Glutamatergic neuron (in vitro differentiated cells): ENCODE measurements around the gene DPP4. TPM values are rescaled to one million over a fixed set of nuclear protein-coding genes. Genes with fewer than 3 reads are reported as not detected.

Source experiments
- DNase-seq: peaks from one replicate; pipeline ENCODE4 v3.0.0; 2022
- H3K27ac Mint-ChIP-seq: one replicate; pipeline ENCODE4 v1.8.0; 2020; ENCODE audit warnings: mild to moderate bottlenecking, mixed read lengths, inconsistent platforms; ENCODE audit not compliant: unreplicated experiment
- H3K27me3 Mint-ChIP-seq: one replicate; pipeline ENCODE4 v1.8.0; 2020; ENCODE audit warnings: mild to moderate bottlenecking, moderate library complexity, mixed read lengths, inconsistent platforms; ENCODE audit not compliant: unreplicated experiment
- H3K36me3 Mint-ChIP-seq: one replicate; pipeline ENCODE4 v1.8.0; 2020; ENCODE audit warnings: mild to moderate bottlenecking, mixed read lengths, inconsistent platforms; ENCODE audit not compliant: unreplicated experiment
- H3K4me1 Mint-ChIP-seq: one replicate; pipeline ENCODE4 v1.8.0; 2020; ENCODE audit warnings: mild to moderate bottlenecking, low read depth, mixed read lengths, inconsistent platforms; ENCODE audit not compliant: unreplicated experiment
- H3K4me3 Mint-ChIP-seq: one replicate; pipeline ENCODE4 v1.8.0; 2020; ENCODE audit warnings: mild to moderate bottlenecking, mixed read lengths, inconsistent platforms; ENCODE audit not compliant: unreplicated experiment
- H3K9me3 Mint-ChIP-seq: one replicate; pipeline ENCODE4 v1.8.0; 2020; ENCODE audit warnings: mild to moderate bottlenecking, moderate library complexity, mixed read lengths, inconsistent platforms; ENCODE audit not compliant: unreplicated experiment
- total RNA-seq: library from RNA; stranded (reverse); fragmentation: NEBNext Ultra II Directional; extraction: Animal tissue kit (Norgen Biotek cat#: 25700); gene quantifications from one replicate; pipeline ENCODE4 v1.2.1, GENCODE V29; 2021; ENCODE audit not compliant: unreplicated experiment
- TF ChIP-seq, protein P1 (sequence below): fragments of 200-600 bp; sonication (generic); IDR thresholded peaks from one replicate; pipeline ENCODE4 v1.5.0; 2021; ENCODE audit not compliant: partially characterized antibody, unreplicated experiment

Gene DPP4
- total RNA-seq, 1 donor from 2014 or later = 0.20 TPM

DNA sequence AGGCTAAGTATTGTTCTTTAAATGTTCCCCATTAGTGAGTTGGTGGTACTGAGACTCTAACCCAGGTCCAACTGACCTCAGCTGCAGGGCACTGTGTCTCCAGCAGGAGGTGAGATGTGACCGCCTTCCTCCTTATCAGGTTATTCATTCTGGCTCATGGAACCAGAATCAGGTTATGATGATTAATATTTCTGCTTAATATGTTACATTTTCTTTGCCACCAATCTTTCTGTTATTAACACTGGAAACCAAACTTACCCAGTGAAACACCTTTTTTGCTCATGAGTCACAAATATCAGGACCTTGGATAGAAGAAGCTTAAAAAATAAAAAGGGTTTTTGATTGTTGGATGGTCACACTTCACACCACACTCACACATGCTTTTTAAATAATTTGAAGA lies 85.4 kb downstream of the DPP4 start:
- Mint-ChIP-seq H3K4me3 (no peak overlapping the region), H3K9me3 (no peaks in the 10 kb centered on the region), H3K4me1 (peaks cover 11% of the 10 kb centered on the region), H3K36me3 (no peaks in the 10 kb centered on the region), H3K27me3 (no peaks in the 10 kb centered on the region), H3K27ac (no peak overlapping the region)
- TF ChIP-seq, protein P1, sequence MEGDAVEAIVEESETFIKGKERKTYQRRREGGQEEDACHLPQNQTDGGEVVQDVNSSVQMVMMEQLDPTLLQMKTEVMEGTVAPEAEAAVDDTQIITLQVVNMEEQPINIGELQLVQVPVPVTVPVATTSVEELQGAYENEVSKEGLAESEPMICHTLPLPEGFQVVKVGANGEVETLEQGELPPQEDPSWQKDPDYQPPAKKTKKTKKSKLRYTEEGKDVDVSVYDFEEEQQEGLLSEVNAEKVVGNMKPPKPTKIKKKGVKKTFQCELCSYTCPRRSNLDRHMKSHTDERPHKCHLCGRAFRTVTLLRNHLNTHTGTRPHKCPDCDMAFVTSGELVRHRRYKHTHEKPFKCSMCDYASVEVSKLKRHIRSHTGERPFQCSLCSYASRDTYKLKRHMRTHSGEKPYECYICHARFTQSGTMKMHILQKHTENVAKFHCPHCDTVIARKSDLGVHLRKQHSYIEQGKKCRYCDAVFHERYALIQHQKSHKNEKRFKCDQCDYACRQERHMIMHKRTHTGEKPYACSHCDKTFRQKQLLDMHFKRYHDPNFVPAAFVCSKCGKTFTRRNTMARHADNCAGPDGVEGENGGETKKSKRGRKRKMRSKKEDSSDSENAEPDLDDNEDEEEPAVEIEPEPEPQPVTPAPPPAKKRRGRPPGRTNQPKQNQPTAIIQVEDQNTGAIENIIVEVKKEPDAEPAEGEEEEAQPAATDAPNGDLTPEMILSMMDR = no peak
- DNase-seq = no peak

- Mint-ChIP-seq H3K27me3 (no peaks in the 10 kb centered on the region), H3K9me3 (no peaks in the 10 kb centered on the region), H3K36me3 (no peaks in the 10 kb centered on the region), H3K27ac (no peak overlapping the region), H3K4me1 (peaks cover 12% of the 10 kb centered on the region), H3K4me3 (no peak overlapping the region)
- TF ChIP-seq, protein P1 = no peak
- no peak for DNase-seq
Observed at GRCh38 chr2:161987311-161987710, 86.7 kb downstream of the DPP4 start.

DNA sequence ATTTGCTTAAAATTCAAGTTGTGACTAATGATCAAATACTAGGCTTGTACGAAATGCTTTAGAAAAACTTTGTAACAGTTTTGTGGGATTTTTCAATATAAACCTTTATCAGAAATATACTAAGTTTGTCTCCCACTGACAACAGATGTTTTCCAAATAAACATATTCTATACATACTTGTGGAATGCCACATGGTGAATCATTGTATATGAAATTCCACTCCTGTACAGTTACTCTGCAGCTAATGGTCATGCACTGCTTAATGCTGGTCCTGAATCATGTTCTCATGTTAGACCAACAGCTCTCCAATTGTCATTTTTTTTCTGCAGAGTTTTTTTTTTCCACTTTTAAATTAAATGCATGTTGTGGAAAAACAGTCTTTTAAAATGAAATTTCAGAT lies 90.1 kb downstream of the DPP4 start:
- Mint-ChIP-seq H3K36me3 (no peaks in the 10 kb centered on the region), H3K27me3 (no peaks in the 10 kb centered on the region), H3K4me1 (peaks cover 12% of the 10 kb centered on the region), H3K27ac (no peak overlapping the region), H3K9me3 (no peaks in the 10 kb centered on the region), H3K4me3 (no peak overlapping the region)
- no peak for DNase-seq
- TF ChIP-seq, protein P1 = no peak

DNA sequence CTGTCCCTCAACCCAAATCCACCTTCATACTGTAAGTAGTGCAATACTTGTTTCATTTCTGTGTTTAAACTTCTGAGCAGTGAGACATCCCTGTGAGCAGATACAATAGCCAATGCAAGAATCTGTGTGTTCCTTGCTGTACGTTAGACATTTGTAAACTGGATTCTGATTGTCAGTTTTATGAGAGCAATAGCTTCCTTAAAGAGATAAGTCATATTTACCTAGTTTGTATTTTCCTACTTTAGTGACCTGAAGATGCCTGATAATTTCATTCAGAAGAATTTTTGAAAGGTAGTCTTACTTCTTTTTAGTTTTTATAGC lies 90.7 kb downstream of the DPP4 start:
- Mint-ChIP-seq H3K9me3 (no peaks in the 10 kb centered on the region), H3K27me3 (no peaks in the 10 kb centered on the region), H3K4me3 (no peak overlapping the region), H3K27ac (no peak overlapping the region), H3K4me1 (peaks cover 12% of the 10 kb centered on the region), H3K36me3 (no peaks in the 10 kb centered on the region)
- TF ChIP-seq, protein P1 = no peak
- no peak for DNase-seq

- TF ChIP-seq, protein P1 = no peak
- Mint-ChIP-seq H3K9me3 (no peaks in the 10 kb centered on the region), H3K36me3 (no peaks in the 10 kb centered on the region), H3K27me3 (no peaks in the 10 kb centered on the region), H3K4me3 (no peak overlapping the region), H3K27ac (no peak overlapping the region), H3K4me1 (peaks cover 12% of the 10 kb centered on the region)
- no peak for DNase-seq
Observed at GRCh38 chr2:161982548-161983330, 91.3 kb downstream of the DPP4 start.
